Activated CD8-positive, alpha-beta T cell treated with anti-CD3 and anti-CD28 coated beads for 36 hours (primary cell): ENCODE data around the gene C1QL3. TPM values are rescaled to one million over a fixed set of nuclear protein-coding genes. Genes with fewer than 3 reads are reported as not detected.

Experiments used
- ATAC-seq: fragments of 200-7000 bp; cut with Tn5 transposase; one replicate; pipeline ENCODE4 v1.10.0; 2021; ENCODE audit warnings: mild to moderate bottlenecking, moderate library complexity
- CTCF ChIA-PET: fragments of 350-600 bp; sonication (Branson Sonifier 250); formaldehyde crosslinking; loops from one replicate; lab custom pipeline; 2021; ENCODE audit warnings: antibody characterized with exemption; lab: Charles Lee
- POLR2A ChIA-PET: fragments of 350-600 bp; sonication (Branson Sonifier 250); formaldehyde crosslinking; loops from one replicate; lab custom pipeline; 2021; ENCODE audit warnings: antibody characterized with exemption; lab: Charles Lee
- DNase-seq: peaks from one replicate; pipeline ENCODE4 v3.0.0-alpha.2; 2020
- H3K27ac Mint-ChIP-seq: one replicate; pipeline ENCODE4 v1.8.0; 2021; ENCODE audit warnings: mild to moderate bottlenecking, mixed read lengths
- H3K27me3 Mint-ChIP-seq: one replicate; pipeline ENCODE4 v1.8.0; 2021; ENCODE audit warnings: mixed read lengths
- H3K36me3 Mint-ChIP-seq: one replicate; pipeline ENCODE4 v1.8.0; 2021; ENCODE audit warnings: low read depth, mixed read lengths
- H3K4me1 Mint-ChIP-seq: one replicate; pipeline ENCODE4 v1.8.0; 2021; ENCODE audit warnings: low read depth, mixed read lengths
- H3K4me3 Mint-ChIP-seq: one replicate; pipeline ENCODE4 v1.8.0; 2021; ENCODE audit warnings: mild to moderate bottlenecking, moderate library complexity, mixed read lengths
- H3K9me3 Mint-ChIP-seq: one replicate; pipeline ENCODE4 v1.8.0; 2021; ENCODE audit warnings: mixed read lengths
- CTCF ChIP-seq: fragments of 200-600 bp; IDR thresholded peaks from one replicate; pipeline ENCODE4 v1.8.0; 2022; ENCODE audit warnings: antibody characterized with exemption, mild to moderate bottlenecking
- intact Hi-C: fragments of 100-400 bp; cut with micrococcal nuclease; formaldehyde crosslinking; loops from one replicate; pipeline ENCODE4 v1.10.0; 2022
- total RNA-seq, 2 experiments: library from RNA; stranded (reverse); gene quantifications; one replicate each; pipeline ENCODE4 v1.2.3, GENCODE V29; 2021

The C1QL3 gene
- total RNA-seq, 2 experiments from 2014 or later = 0.16 TPM; not detected in 1

GRCh38 chr10:16519908-16520861 lies 1.5 kb downstream of the C1QL3 start:
- H3K4me1 Mint-ChIP-seq = peaks cover 2% of the 10 kb centered on the region
- H3K36me3 Mint-ChIP-seq = peaks cover 4% of the 10 kb centered on the region
- POLR2A ChIA-PET = interaction anchor here (1.7 kb wide), 1 partner anchor 83 kb away, joined by 5 read pairs; the partner anchor contains the start of gene PTER
- TF ChIP-seq CTCF = no peak
- DNase-seq (peak; percentile 32), ATAC-seq (peak; percentile 47)
- CTCF ChIA-PET = interaction anchor here (0.6 kb wide), 1 partner anchor 292 kb away, joined by 3 read pairs; no protein-coding TSS in a partner anchor
- peak overlapping the region; percentile 61 for H3K4me3 Mint-ChIP-seq
- intact Hi-C loops = loop anchor here (10.0 kb wide), 1 partner anchor 255 kb away; no protein-coding TSS in a partner anchor
- no peak overlapping the region for H3K27ac Mint-ChIP-seq
- no peaks in the 10 kb centered on the region for H3K9me3 Mint-ChIP-seq
- peaks cover 41% of the 10 kb centered on the region for H3K27me3 Mint-ChIP-seq

- TF ChIP-seq CTCF = no peak
- Mint-ChIP-seq H3K4me3 (peak overlapping the region; percentile 58), H3K36me3 (peaks cover 5% of the 10 kb centered on the region), H3K9me3 (no peaks in the 10 kb centered on the region), H3K4me1 (peaks cover 2% of the 10 kb centered on the region), H3K27ac (no peak overlapping the region), H3K27me3 (peaks cover 38% of the 10 kb centered on the region)
- intact Hi-C loops = no loop called here
- ATAC-seq (no peak), DNase-seq (no peak)
- POLR2A ChIA-PET = interaction anchor here (0.6 kb wide), 1 partner anchor 35 kb away, joined by 3 read pairs; no protein-coding TSS in a partner anchor
- CTCF ChIA-PET = interaction anchor here (0.6 to 1.2 kb wide), 3 partner anchors 79 to 293 kb away, joined by 3 read pairs; no protein-coding TSS in a partner anchor
These were observed 2.3 kb downstream of the C1QL3 start for GRCh38 chr10:16519250-16519907.

- H3K27me3 Mint-ChIP-seq = peaks cover 33% of the 10 kb centered on the region
- peaks cover 2% of the 10 kb centered on the region for H3K4me1 Mint-ChIP-seq
- no peak overlapping the region for H3K27ac Mint-ChIP-seq
- POLR2A ChIA-PET = interaction anchor here (0.6 kb wide), 1 partner anchor 35 kb away, joined by 3 read pairs; no protein-coding TSS in a partner anchor
- peaks cover 7% of the 10 kb centered on the region for H3K36me3 Mint-ChIP-seq
- CTCF ChIA-PET = interaction anchor here (0.7 to 1.2 kb wide), 4 partner anchors 26 to 223 kb away, joined by 3 read pairs; no protein-coding TSS in a partner anchor
- ATAC-seq (no peak), DNase-seq (no peak)
- no peak overlapping the region for H3K4me3 Mint-ChIP-seq
- intact Hi-C loops = no loop called here
- H3K9me3 Mint-ChIP-seq = no peaks in the 10 kb centered on the region
- TF ChIP-seq CTCF = no peak
These were observed 2.9 kb downstream of the C1QL3 start for GRCh38 chr10:16518822-16519221.

- Mint-ChIP-seq H3K27me3 (no peaks in the 10 kb centered on the region), H3K27ac (no peak overlapping the region), H3K4me1 (no peaks in the 10 kb centered on the region), H3K4me3 (no peak overlapping the region), H3K9me3 (no peaks in the 10 kb centered on the region), H3K36me3 (peaks cover 15% of the 10 kb centered on the region)
- DNase-seq (no peak), ATAC-seq (no peak)
- TF ChIP-seq CTCF = no peak
- CTCF ChIA-PET = no interaction called here
- intact Hi-C loops = no loop called here
- POLR2A ChIA-PET = no interaction called here
These were observed 10.8 kb downstream of the C1QL3 start for GRCh38 chr10:16510843-16511242.
